Testis (tissue), 3 donors: ENCODE results near the gene ANAPC5. TPM values are rescaled to one million over a fixed set of nuclear protein-coding genes. Genes with fewer than 3 reads are reported as not detected.
"Not testable (repeated sequence)": the region's sequence is repeated elsewhere in the genome, so short reads cannot be mapped to it uniquely, and the experiment has no call there.

Experiments
- DNase-seq: peaks from one replicate; pipeline ENCODE4 v3.0.0-alpha.2; 2019
- H3K27ac ChIP-seq, 2 donors: fragments of 200-600 bp; sonication (generic); one replicate each; pipeline ENCODE4 v1.5.1; 2019
- H3K27me3 ChIP-seq: fragments of 200-600 bp; sonication (generic); one replicate; pipeline ENCODE4 v1.5.1; 2019
- H3K36me3 ChIP-seq: fragments of 200-600 bp; sonication (generic); one replicate; pipeline ENCODE4 v1.5.1; 2017; ENCODE audit warnings: low read depth; ENCODE audit errors: missing control alignments
- H3K4me1 ChIP-seq: fragments of 200-600 bp; sonication (generic); one replicate; pipeline ENCODE4 v1.5.1; 2019
- H3K4me3 ChIP-seq, 2 donors: fragments of 200-600 bp; sonication (generic); one replicate each; pipeline ENCODE4 v1.5.1; 2017 to 2019
- H3K9me3 ChIP-seq: fragments of 200-600 bp; sonication (generic); one replicate; pipeline ENCODE4 v1.5.1; 2017
- CTCF ChIP-seq, 3 experiments: fragments of 450-650 bp in 2 of 3; fragments of 200-600 bp in 1 of 3; sonication (generic) in 1 of 3; IDR thresholded peaks; one replicate each; pipeline ENCODE4 v1.5.1; 2016 to 2019; ENCODE audit warnings: antibody characterized with exemption in 3 of 3, mild to moderate bottlenecking in 2 of 3, moderate library complexity in 1 of 3
- POLR2A ChIP-seq: fragments of 450-650 bp; IDR thresholded peaks from one replicate; pipeline ENCODE4 v1.6.1; 2017; ENCODE audit warnings: antibody characterized with exemption, mild to moderate bottlenecking, moderate library complexity
- whole genome bisulfite sequencing, 2 donors: methylation state at CpG; one replicate each; pipeline ENCODE4 v1.1.5; 2018; 5-methylcytosine and 5-hydroxymethylcytosine counted together
- intact Hi-C: fragments of 100-400 bp; cut with DNase I; formaldehyde crosslinking; loops from one replicate; pipeline ENCODE4 v1.15.1; 2023; ENCODE audit warnings: low total_unique reads
- polyA plus RNA-seq: library from polyadenylated mRNA; stranded (reverse); fragments of 350-450 nt; fragmentation: Illumina TruSeq; extraction: RNeasy Lipid Tissue Mini Kit (QIAGEN cat#74804); gene quantifications from one replicate; pipeline ENCODE4 v1.2.3, GENCODE V29; 2014; ENCODE audit warnings: low read depth, low replicate concordance; ENCODE audit not compliant: insufficient read depth
- total RNA-seq, 2 donors: library from RNA; depleted of rRNA; stranded (reverse); fragments of >200 nt; gene quantifications; one replicate each; pipeline ENCODE4 v1.2.3, GENCODE V29; 2016

Gene ANAPC5
- total and polyA plus RNA-seq, 3 donors from 2014 or later = 95.9 to 158 (median 143) TPM

GRCh38 chr12:121388421-121388981 lies 36.3 kb upstream of the ANAPC5 start:
- no peak for TF ChIP-seq POLR2A
- no peak for TF ChIP-seq CTCF (IDR thresholded peaks at IDR 0.05)
- 86 to 88% methylated on average over 5 of the region's 5 CpGs for WGBS, 2 donors
- no peak overlapping the region for H3K27ac ChIP-seq
- H3K4me3 ChIP-seq = no peak overlapping the region
- H3K9me3 ChIP-seq = no peaks in the 10 kb centered on the region
- H3K36me3 ChIP-seq = no peaks in the 10 kb centered on the region
- DNase-seq = no peak
- no peaks in the 10 kb centered on the region for H3K27me3 ChIP-seq
- intact Hi-C loops = no loop called here
- no peaks in the 10 kb centered on the region for H3K4me1 ChIP-seq

- intact Hi-C loops, H3K27me3 ChIP-seq, H3K4me3 ChIP-seq, DNase-seq, H3K9me3 ChIP-seq, H3K36me3 ChIP-seq, H3K27ac ChIP-seq, H3K4me1 ChIP-seq: not testable (repeated sequence)
- 76 to 78% methylated on average over 6 of the region's 6 CpGs for WGBS, 2 donors
Measured at GRCh38 chr12:121384891-121385290, 32.7 kb upstream of the ANAPC5 start.

GRCh38 chr12:121383601-121384021 lies 31.4 kb upstream of the ANAPC5 start:
- no peaks in the 10 kb centered on the region for H3K27me3 ChIP-seq
- DNase-seq = no peak
- no peaks in the 10 kb centered on the region for H3K4me1 ChIP-seq
- no peak overlapping the region for H3K27ac ChIP-seq
- H3K4me3 ChIP-seq = no peak overlapping the region
- intact Hi-C loops = no loop called here
- WGBS, 2 donors = 89 to 93% methylated on average over 9 of the region's 9 CpGs
- H3K36me3 ChIP-seq = no peaks in the 10 kb centered on the region
- H3K9me3 ChIP-seq = no peaks in the 10 kb centered on the region
- TF ChIP-seq POLR2A (no peak), CTCF (IDR thresholded peaks at IDR 0.05) (no peak)

GRCh38 chr12:121379945-121380344 lies 27.7 kb upstream of the ANAPC5 start:
- DNase-seq = no peak
- Histone ChIP-seq H3K36me3 (no peaks in the 10 kb centered on the region), H3K27ac (no peak overlapping the region), H3K27me3 (no peaks in the 10 kb centered on the region), H3K4me3 (no peak overlapping the region), H3K4me1 (no peaks in the 10 kb centered on the region), H3K9me3 (no peaks in the 10 kb centered on the region)
- 84 to 90% methylated on average over 10 of the region's 10 CpGs for WGBS, 2 donors
- intact Hi-C loops = no loop called here
- TF ChIP-seq CTCF (IDR thresholded peaks at IDR 0.05) = no peak
- TF ChIP-seq POLR2A = no peak

GRCh38 chr12:121378736-121379135 lies 26.5 kb upstream of the ANAPC5 start:
- intact Hi-C loops = no loop called here
- H3K27ac ChIP-seq = no peak overlapping the region
- H3K36me3 ChIP-seq = no peaks in the 10 kb centered on the region
- TF ChIP-seq CTCF (IDR thresholded peaks at IDR 0.05) (no peak), POLR2A (no peak)
- H3K4me1 ChIP-seq = no peaks in the 10 kb centered on the region
- WGBS, 2 donors = 80 to 82% methylated on average over 5 of the region's 5 CpGs
- no peaks in the 10 kb centered on the region for H3K27me3 ChIP-seq
- no peak overlapping the region for H3K4me3 ChIP-seq
- DNase-seq = no peak
- H3K9me3 ChIP-seq = no peaks in the 10 kb centered on the region
